Measurements from ENCODE around the gene IFI30.

IFI30 gene

DNA sequence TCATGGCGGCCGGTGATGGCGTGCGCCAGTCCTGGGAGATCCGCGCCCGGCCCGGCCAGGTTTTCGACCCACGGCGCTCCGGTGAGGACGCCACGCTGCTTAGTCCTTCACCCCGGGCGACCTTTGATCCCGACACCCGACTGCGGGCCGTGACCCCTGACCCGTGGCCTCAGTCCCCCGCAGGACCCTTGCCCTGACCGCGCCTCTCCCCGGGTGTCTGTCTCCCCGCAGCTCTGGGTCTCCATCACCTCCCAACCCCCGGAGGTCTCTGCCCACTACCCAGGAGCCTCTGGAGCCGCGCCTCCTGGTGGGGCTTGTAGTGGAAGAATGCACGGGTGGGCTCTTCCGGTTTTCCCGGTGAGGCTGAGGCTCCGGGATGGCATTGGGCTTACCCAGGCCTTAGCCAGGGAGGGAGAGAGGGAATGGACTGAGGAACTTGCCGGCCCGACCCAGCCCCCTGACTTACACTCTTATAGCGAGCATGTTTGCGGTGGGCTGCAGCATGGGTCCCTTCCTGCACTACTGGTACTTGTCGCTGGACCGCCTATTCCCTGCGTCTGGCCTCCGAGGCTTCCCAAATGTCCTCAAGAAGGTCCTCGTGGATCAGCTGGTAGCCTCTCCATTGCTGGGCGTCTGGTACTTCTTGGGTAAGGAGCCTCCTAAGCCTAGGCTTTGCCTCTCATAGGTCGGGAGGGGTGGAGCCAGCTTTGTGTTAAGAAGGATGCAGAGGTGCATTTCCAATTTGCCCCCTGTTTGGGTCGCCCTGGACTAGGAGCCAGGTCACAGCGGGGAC is 20.0 kb downstream of the IFI30 start:
- Histone ChIP-seq H3K4me2 (peak overlapping the region; percentile 95), H3K4me3 (IDR thresholded peaks at IDR 0.05; ENCODE audit: insufficient read depth, low read depth, low read length) (no peak overlapping the region), H3K36me3 (ENCODE audit: insufficient read depth) (no peaks in the 10 kb centered on the region), H2AFZ (ENCODE audit: low read depth) (peak overlapping the region; percentile 75), H3K27ac (peak overlapping the region; percentile 26), H4K20me1 (ENCODE audit: insufficient read depth) (no peaks in the 10 kb centered on the region), H3K4me1 (ENCODE audit: low read depth, poor library complexity, severe bottlenecking) (peaks cover 12% of the 10 kb centered on the region), H3K9ac (peak overlapping the region; percentile 59; the same call in 1 of the 2 replicates), H3K79me2 (ENCODE audit: insufficient read depth, low read depth) (no peaks in the 10 kb centered on the region; the same call in 1 of the 2 replicates), H3K27me3 (ENCODE audit: insufficient read depth, low read depth) (no peaks in the 10 kb centered on the region)
- no peak for TF ChIP-seq CTCF (conservative IDR thresholded peaks at IDR 0.05; ENCODE audit: low read depth, low read length)

DNA sequence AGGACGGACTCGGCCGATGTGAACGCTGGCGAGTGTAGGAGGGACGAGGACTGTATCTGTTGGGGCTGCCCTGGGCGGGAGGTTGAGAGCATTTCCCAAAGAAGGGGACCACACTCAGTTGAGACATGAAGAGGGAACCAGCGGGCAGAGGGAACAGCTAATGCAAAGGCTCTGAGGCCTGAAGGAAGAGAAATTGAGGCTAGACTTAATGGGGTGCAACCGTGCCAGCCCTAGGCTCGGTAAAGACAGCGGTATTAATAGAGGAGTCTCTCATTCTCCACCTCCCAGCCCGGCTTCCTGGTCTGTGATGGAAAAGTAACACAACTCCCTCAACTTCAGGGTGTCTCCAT is 20.5 kb downstream of the IFI30 start:
- no peaks in the 10 kb centered on the region; the same call in 1 of the 2 replicates for H3K27me3 ChIP-seq (ENCODE audit: insufficient read depth, low read depth)
- H3K4me2 ChIP-seq = peak overlapping the region; percentile 95
- H3K9ac ChIP-seq = no peak overlapping the region; the same call in 1 of the 2 replicates
- H3K36me3 ChIP-seq (ENCODE audit: insufficient read depth) = no peaks in the 10 kb centered on the region
- H3K4me3 ChIP-seq (IDR thresholded peaks at IDR 0.05; ENCODE audit: insufficient read depth, low read depth, low read length) = no peak overlapping the region
- no peaks in the 10 kb centered on the region for H4K20me1 ChIP-seq (ENCODE audit: insufficient read depth)
- no peaks in the 10 kb centered on the region; the same call in 1 of the 2 replicates for H3K79me2 ChIP-seq (ENCODE audit: insufficient read depth, low read depth)
- peaks cover 12% of the 10 kb centered on the region for H3K4me1 ChIP-seq (ENCODE audit: low read depth, poor library complexity, severe bottlenecking)
- no peak overlapping the region for H3K27ac ChIP-seq
- no peak for TF ChIP-seq CTCF (conservative IDR thresholded peaks at IDR 0.05; ENCODE audit: low read depth, low read length)
- peak overlapping the region; percentile 75; the same call in 1 of the 2 replicates for H2AFZ ChIP-seq (ENCODE audit: low read depth)

- no peak for TF ChIP-seq CTCF (conservative IDR thresholded peaks at IDR 0.05; ENCODE audit: low read depth, low read length)
- Histone ChIP-seq H3K4me2 (no peak overlapping the region; the same call in 1 of the 2 replicates), H3K27me3 (ENCODE audit: insufficient read depth, low read depth) (peaks cover under 1% of the 10 kb centered on the region; the same call in 1 of the 2 replicates), H2AFZ (ENCODE audit: low read depth) (no peak overlapping the region), H3K27ac (no peak overlapping the region), H3K9ac (no peak overlapping the region), H3K79me2 (ENCODE audit: insufficient read depth, low read depth) (no peaks in the 10 kb centered on the region; the same call in 1 of the 2 replicates), H3K36me3 (ENCODE audit: insufficient read depth) (no peaks in the 10 kb centered on the region), H4K20me1 (ENCODE audit: insufficient read depth) (no peaks in the 10 kb centered on the region), H3K4me3 (IDR thresholded peaks at IDR 0.05; ENCODE audit: insufficient read depth, low read depth, low read length) (no peak overlapping the region), H3K4me1 (ENCODE audit: low read depth, poor library complexity, severe bottlenecking) (peaks cover 12% of the 10 kb centered on the region)
Measured at GRCh38 chr19:18194554-18195238, 21.1 kb downstream of the IFI30 start.

GRCh38 chr19:18196511-18196845 is 22.9 kb downstream of the IFI30 start:
- H3K27me3 ChIP-seq (ENCODE audit: insufficient read depth, low read depth) = peaks cover 3% of the 10 kb centered on the region; the same call in 1 of the 2 replicates
- H4K20me1 ChIP-seq (ENCODE audit: insufficient read depth) = no peaks in the 10 kb centered on the region
- no peak overlapping the region for H3K9ac ChIP-seq
- no peak for TF ChIP-seq CTCF (conservative IDR thresholded peaks at IDR 0.05; ENCODE audit: low read depth, low read length)
- no peaks in the 10 kb centered on the region for H3K36me3 ChIP-seq (ENCODE audit: insufficient read depth)
- no peak overlapping the region for H3K4me3 ChIP-seq (IDR thresholded peaks at IDR 0.05; ENCODE audit: insufficient read depth, low read depth, low read length)
- H2AFZ ChIP-seq (ENCODE audit: low read depth) = no peak overlapping the region
- no peaks in the 10 kb centered on the region; the same call in 1 of the 2 replicates for H3K79me2 ChIP-seq (ENCODE audit: insufficient read depth, low read depth)
- H3K4me1 ChIP-seq (ENCODE audit: low read depth, poor library complexity, severe bottlenecking) = peaks cover 11% of the 10 kb centered on the region
- no peak overlapping the region for H3K27ac ChIP-seq
- H3K4me2 ChIP-seq = no peak overlapping the region
